ENCODE results near the gene ZNF584. TPM values are rescaled to one million over a fixed set of nuclear protein-coding genes. Genes with fewer than 3 reads are reported as not detected.
A peak's percentile ranks its signal among the peaks of the same experiment; 100 is the strongest.

Gene ZNF584
- polyA plus RNA-seq, 3 donors = 3.1 to 10.6 (median 5.5) TPM

- 91 to 95% (median 94%) methylated on average over 6 of the region's 6 CpGs for WGBS, 3 donors
- H3K27ac ChIP-seq (ENCODE audit: low read depth, low read length) = no peak overlapping the region
Observed at GRCh38 chr19:58382997-58383603, 25.3 kb upstream of the ZNF584 start.

- WGBS, 3 donors = 69 to 86% (median 85%) methylated on average over 9 of the region's 9 CpGs
Observed at GRCh38 chr19:58385313-58385890, 23.0 kb upstream of the ZNF584 start.

GRCh38 chr19:58385891-58386575 lies 22.4 kb upstream of the ZNF584 start:
- H3K27ac ChIP-seq (ENCODE audit: low read depth, low read length) = peak overlapping the region; percentile 60
- WGBS, 3 donors = 7 to 11% (median 8%) methylated on average over 30 to 36 of the region's 36 CpGs

More at GRCh38 chr19:58385313-58385890, 23.0 kb upstream of the ZNF584 start:
- no peak overlapping the region for H3K27ac ChIP-seq (ENCODE audit: low read depth, low read length)

- 0 to 1% (median 0%) methylated on average over 64 of the region's 64 CpGs for WGBS, 3 donors
- peak within 1 kb of the TSS; percentile 60 for H3K27ac ChIP-seq (ENCODE audit: low read depth, low read length)
Observed at GRCh38 chr19:58386576-58387337, 21.7 kb upstream of the ZNF584 start, which contains the start of gene RPS5. Gene RPS5 (plus strand): TSS chr19:58387269. CDS start chr19:58388138, 869 bp downstream.

- peak overlapping the region; percentile 60 for H3K27ac ChIP-seq (ENCODE audit: low read depth, low read length)
- WGBS, 3 donors = 5 to 9% (median 8%) methylated on average over 39 of the region's 39 CpGs
Observed at GRCh38 chr19:58387338-58388174, 20.9 kb upstream of the ZNF584 start.

- WGBS, 3 donors = 56 to 84% (median 81%) methylated on average over 3 of the region's 3 CpGs
Observed at GRCh38 chr19:58388175-58388526, 20.3 kb upstream of the ZNF584 start.

GRCh38 chr19:58392945-58393724 lies 15.3 kb upstream of the ZNF584 start:
- H3K27ac ChIP-seq (ENCODE audit: low read depth, low read length) = no peak overlapping the region
- WGBS, 3 donors = 90 to 92% (median 92%) methylated on average over 26 of the region's 26 CpGs

More at GRCh38 chr19:58388175-58388526, 20.3 kb upstream of the ZNF584 start:
- H3K27ac ChIP-seq (ENCODE audit: low read depth, low read length) = no peak overlapping the region

GRCh38 chr19:58393725-58394033 lies 14.8 kb upstream of the ZNF584 start:
- WGBS, 3 donors = 85 to 92% (median 88%) methylated on average over 4 of the region's 4 CpGs
- H3K27ac ChIP-seq (ENCODE audit: low read depth, low read length) = no peak overlapping the region

GRCh38 chr19:58394821-58395219 lies 13.6 kb upstream of the ZNF584 start:
- no peak overlapping the region for H3K27ac ChIP-seq (ENCODE audit: low read depth, low read length)
- 59 to 69% (median 69%) methylated on average over 3 of the region's 3 CpGs for WGBS, 3 donors

- H3K27ac ChIP-seq (ENCODE audit: low read depth, low read length) = no peak within 1 kb of the TSS
- 27 to 45% (median 39%) methylated on average over 20 to 21 of the region's 21 CpGs for WGBS, 3 donors
Observed at GRCh38 chr19:58395220-58395978, 13.1 kb upstream of the ZNF584 start, which contains the start of gene RNF225. Gene RNF225 (plus strand): TSS chr19:58395656. CDS start chr19:58396090, 434 bp downstream.

- no peak overlapping the region for H3K27ac ChIP-seq (ENCODE audit: low read depth, low read length)
- 4 to 6% (median 5%) methylated on average over 26 to 75 of the region's 75 CpGs for WGBS, 3 donors
Observed at GRCh38 chr19:58395979-58396627, 12.3 kb upstream of the ZNF584 start.

GRCh38 chr19:58396691-58397532 lies 11.5 kb upstream of the ZNF584 start:
- 26 to 29% (median 27%) methylated on average over 51 to 58 of the region's 58 CpGs for WGBS, 3 donors

GRCh38 chr19:58397533-58398037 lies 10.9 kb upstream of the ZNF584 start:
- H3K27ac ChIP-seq (ENCODE audit: low read depth, low read length) = no peak overlapping the region
- WGBS, 3 donors = 59 to 68% (median 67%) methylated on average over 7 of the region's 7 CpGs

More at GRCh38 chr19:58396691-58397532, 11.5 kb upstream of the ZNF584 start:
- H3K27ac ChIP-seq (ENCODE audit: low read depth, low read length) = no peak overlapping the region

- 72 to 85% (median 83%) methylated on average over 4 of the region's 4 CpGs for WGBS, 3 donors
- H3K27ac ChIP-seq (ENCODE audit: low read depth, low read length) = no peak overlapping the region
Observed at GRCh38 chr19:58398087-58398486, 10.4 kb upstream of the ZNF584 start.

- 93 to 96% (median 95%) methylated on average over 6 of the region's 6 CpGs for WGBS, 3 donors
Observed at GRCh38 chr19:58398545-58398944, 9.9 kb upstream of the ZNF584 start.

More at GRCh38 chr19:58398545-58398944, 9.9 kb upstream of the ZNF584 start:
- H3K27ac ChIP-seq (ENCODE audit: low read depth, low read length) = no peak overlapping the region
